HG02759 (cell line): ENCODE measurements around the gene P4HTM.

ENCODE experiments used
- ATAC-seq: cut with Tn5 transposase; IDR thresholded peaks from one replicate; pipeline ENCODE4 v1.9.1; 2021; ENCODE audit warnings: mild to moderate bottlenecking, moderate library complexity; ENCODE audit not compliant: unreplicated experiment

The P4HTM gene

GRCh38 chr3:48989796-48990635 is at the start of gene P4HTM:
Gene P4HTM (plus strand): TSS chr3:48990241. CDS start chr3:48990257, 16 bp downstream.
- peak; percentile 62 for ATAC-seq

DNA sequence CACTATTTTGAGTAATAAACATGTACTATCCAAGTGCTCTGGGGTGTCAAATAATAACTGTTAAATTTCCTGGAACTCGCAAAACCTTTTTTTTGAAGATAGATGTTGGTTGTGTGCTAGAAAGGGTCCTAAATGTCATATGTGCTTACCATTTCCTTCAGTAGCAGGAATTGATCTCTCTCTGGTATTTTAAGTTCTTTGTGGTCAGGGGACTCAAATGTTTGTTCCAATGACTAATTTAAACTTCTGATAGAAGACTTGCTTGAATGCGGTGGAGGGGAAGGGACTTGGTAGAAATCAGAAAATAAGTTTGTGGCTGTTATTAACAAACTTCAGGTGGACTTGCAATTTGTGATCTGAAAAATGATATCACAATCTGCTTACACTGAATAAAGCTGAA is 44.6 kb upstream of the P4HTM start:
- no peak for ATAC-seq

- no peak for ATAC-seq
These were observed 44.0 kb upstream of the P4HTM start for GRCh38 chr3:48945891-48946549.

DNA sequence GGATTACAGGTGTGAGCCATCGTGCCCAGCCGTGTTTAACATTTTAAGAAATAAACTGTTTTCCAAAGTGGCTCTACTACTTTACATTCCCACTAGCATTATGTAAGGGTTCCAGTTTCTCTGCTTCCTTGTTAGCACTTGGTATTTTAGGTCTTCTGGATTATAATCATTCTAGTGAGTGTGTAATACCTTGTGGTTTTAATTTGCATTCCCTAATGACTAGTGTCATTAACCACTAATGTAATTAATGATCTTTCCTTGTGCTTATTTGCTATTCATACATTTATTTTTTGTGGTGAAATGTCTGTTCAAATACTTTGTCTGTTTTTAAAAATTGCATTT is 40.7 kb upstream of the P4HTM start:
- ATAC-seq = no peak

DNA sequence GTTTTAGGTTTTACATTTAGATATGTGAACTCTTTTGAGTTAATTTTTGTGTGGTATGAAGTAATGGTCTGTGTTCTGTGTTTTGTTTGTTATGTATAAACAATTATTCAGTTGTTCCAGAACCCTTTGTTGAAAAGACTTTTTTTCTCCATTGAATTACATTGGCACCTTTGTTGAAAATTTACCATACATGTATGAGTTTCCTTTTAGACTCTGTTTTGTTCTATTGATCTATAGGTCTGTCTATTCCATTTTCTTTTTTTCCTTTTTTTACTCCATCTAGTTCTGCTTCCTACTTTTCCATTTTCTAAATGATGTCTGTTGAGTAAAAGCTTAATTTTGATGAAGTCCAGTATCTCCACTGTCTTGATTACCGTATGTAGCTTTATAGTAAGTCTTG is 40.0 kb upstream of the P4HTM start:
- ATAC-seq = no peak

GRCh38 chr3:48951764-48952163 is 38.3 kb upstream of the P4HTM start:
- no peak for ATAC-seq

- no peak for ATAC-seq
These were observed 37.4 kb upstream of the P4HTM start for GRCh38 chr3:48952510-48953118.

DNA sequence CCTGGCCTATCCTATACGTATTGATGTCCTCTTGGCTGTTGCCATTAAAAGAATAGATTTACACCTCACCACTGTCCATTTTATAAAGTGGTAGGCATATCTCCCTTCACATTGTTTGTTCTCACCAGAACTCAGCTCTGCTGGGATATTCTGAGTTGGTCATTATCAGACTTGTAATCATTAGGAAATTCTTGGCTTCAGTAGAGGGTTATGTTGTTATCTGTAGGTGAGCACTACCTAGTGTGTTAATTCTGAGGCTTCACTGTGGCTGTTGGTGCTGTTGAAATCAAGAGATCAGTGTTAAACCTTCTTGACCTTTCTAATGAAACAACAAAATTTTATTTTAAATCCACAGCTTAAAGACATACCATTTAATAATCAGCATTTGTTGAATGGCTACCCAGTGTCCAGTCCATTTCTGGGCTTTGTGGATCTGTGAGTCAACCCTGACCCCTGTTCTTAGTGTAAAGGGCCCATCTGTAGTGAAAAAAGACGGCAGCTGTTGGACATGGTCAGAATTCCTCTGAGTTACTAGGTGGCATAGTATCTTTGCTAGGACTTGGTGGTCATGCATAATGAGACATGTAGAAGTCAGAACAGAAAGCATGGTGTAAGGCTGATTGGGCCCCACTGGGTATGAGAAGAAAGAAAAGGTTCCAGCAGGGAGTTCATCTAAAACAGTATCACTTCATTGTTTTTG is 32.9 kb upstream of the P4HTM start:
- ATAC-seq = no peak

DNA sequence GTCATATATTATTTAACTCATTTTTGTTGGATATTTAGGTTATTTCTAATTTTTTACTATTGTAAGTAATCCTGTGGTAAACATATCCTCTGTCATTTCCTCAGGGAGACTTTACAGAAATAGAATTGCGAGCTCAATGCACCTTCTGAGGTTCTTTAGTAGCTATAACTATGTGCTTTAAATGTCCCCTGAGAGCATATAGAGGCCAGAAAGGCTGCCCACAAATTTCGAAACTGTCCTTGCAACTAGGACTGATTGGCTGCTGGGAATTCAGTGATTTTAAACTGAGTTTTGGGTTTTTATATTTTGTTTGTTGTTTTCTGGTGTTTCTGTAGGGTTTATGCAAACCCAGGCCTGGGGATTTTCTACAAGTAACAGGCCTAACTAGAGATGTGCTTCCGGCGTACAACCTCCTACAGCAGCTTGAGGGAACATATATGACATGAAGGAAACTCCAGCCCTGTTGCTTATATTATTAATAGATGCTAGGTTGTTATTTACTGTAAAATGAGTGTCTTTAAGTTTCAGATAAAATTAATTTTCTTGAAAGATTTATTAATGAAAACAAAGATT is 29.1 kb upstream of the P4HTM start:
- ATAC-seq = no peak

- ATAC-seq = no peak
These were observed 27.7 kb upstream of the P4HTM start for GRCh38 chr3:48962340-48962739.

DNA sequence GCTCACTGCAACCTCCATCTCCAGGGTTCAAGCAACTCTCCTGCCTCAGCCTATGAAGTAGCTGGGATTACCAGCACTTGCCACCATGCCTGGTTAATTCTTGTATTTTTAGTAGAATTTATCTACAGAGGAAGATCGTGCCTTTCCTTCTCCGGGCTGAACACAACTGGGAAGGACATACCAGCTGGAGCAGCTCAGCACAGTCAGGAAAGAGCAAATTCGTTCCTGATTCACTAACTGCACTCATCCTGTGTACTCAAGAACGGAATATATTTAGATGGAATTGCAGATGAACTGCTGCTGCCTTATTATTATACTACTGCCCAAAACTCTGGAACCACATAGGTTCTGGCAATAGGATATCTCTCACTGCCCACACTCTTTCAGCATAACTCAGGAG is 27.1 kb upstream of the P4HTM start:
- no peak for ATAC-seq

DNA sequence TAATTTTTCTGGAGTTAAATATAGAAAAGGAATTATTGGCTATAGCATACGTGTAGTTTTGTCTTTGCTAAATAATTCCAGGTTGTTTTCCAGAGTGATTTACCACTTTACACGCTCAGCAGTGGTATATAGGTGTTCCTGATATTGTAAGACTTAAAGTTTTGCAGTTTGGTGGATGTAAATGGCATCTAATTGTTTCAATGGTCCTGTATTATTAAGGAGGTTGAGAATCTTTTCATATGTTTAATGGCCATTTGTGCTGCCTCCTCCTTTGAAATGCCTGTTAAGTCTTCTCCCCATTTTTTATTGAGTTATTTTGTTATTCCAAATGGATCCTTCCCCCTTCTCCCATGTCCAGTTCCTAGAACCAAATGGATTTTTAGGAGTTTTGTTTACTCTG is 26.4 kb upstream of the P4HTM start:
- ATAC-seq = no peak

DNA sequence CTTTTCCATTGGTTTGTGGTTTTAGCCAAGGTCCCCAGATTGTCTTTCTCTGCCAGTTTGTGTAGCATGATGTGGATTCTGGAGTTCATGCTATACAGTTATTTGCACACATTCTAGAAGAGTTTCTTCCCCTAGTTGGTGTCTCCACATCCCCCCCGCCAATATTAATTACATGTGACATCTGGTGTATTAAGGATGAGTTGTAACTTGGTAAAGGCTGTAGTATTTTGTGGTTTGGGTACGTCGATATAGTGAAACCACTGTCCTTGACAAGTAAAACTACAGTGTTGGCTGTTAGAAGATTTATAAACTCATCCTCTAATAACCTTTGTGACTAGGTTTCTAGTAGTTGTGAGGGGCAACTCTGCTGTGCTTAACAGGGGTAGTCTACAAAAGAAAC is 23.7 kb upstream of the P4HTM start:
- no peak for ATAC-seq

DNA sequence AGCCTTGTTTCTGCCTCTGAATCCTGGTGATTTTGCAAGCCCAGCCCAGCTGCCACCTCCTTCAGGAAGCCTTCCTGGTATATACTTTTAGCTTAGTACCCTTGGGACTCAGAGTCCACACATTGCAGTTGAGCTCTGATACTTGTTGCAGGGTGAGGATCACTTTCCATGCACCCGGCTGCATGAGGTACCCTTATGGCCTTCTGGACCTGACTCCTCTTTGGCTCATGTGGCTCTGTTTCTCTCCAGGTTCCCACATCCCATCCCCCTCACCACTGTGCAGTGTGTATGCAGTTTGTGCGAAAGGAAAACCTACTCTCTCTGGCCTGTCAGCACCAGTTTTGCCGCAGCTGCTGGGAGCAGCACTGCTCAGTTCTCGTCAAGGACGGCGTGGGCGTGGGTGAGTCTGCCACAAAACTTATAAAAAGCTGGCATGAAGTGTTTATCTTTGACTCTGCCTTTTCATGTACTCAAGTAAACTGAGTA is 23.1 kb upstream of the P4HTM start:
- no peak for ATAC-seq

- ATAC-seq = no peak
These were observed 19.5 kb upstream of the P4HTM start for GRCh38 chr3:48970586-48970985.

GRCh38 chr3:48974076-48974864 is 15.8 kb upstream of the P4HTM start:
- no peak for ATAC-seq

DNA sequence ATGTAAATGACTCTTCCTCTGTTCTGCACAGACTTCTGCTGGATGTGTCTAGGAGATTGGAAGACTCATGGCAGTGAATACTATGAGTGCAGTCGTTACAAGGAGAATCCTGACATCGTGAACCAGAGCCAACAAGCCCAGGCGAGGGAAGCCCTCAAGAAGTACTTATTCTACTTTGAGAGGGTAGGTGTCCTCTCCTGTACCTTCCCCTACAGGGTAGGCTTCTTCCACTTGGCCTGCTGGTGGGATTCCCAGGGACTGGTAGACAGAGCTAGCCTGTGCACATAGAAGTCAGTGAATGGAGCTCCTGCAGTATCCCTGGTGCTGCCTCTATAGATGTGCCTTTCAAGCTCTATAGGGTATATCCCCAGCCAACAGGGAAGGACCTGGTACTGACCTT is 10.6 kb upstream of the P4HTM start:
- ATAC-seq = no peak

DNA sequence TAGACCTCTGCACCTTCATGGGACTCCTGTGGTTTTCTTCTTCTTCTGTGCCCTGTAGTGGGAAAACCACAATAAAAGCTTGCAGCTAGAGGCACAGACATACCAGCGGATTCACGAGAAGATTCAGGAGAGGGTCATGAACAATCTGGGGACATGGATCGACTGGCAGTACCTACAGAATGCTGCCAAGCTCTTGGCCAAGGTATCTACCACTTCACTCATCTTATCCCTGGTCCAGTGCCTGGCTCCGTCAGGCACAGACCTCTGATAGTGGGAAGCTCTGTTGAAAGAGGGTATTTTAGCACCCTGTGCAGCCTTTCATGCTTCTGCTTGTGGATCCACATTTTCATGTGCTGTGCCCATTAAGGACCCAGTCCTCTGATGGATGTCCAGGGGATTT is 9.7 kb upstream of the P4HTM start:
- no peak for ATAC-seq

- no peak for ATAC-seq
These were observed 8.0 kb upstream of the P4HTM start for GRCh38 chr3:48982016-48982415.

- no peak for ATAC-seq
These were observed 7.4 kb upstream of the P4HTM start for GRCh38 chr3:48982686-48983085.
